Fibroblast of skin of left biceps (primary cell): ENCODE data around the gene LHFPL5.

ENCODE experiments used
- DNase-seq, 2 experiments: peaks; one replicate each; pipeline ENCODE4 v3.0.0-alpha.2; 2013; ENCODE audit warnings: low read depth in 2 of 2

Gene LHFPL5

GRCh38 chr6:35856250-35856649 lies 51.1 kb downstream of the LHFPL5 start:
- no peak for DNase-seq

GRCh38 chr6:35857853-35858252 lies 52.7 kb downstream of the LHFPL5 start:
- no peak for DNase-seq

GRCh38 chr6:35859367-35859766 lies 54.2 kb downstream of the LHFPL5 start:
- no peak for DNase-seq
